Inflammatory macrophage treated with lipopolysaccharide for 1 hour (primary cell): ENCODE results near the gene SIRT2.

Source experiments
- DNase-seq, 2 donors: peaks; one replicate each; pipeline ENCODE4 v3.0.0-alpha.2; 2020 to 2022

The SIRT2 gene

GRCh38 chr19:38919837-38920601 is 20.6 kb upstream of the SIRT2 start:
- DNase-seq, result no peak

- DNase-seq, result no peak
Measured at GRCh38 chr19:38918526-38918925, 19.1 kb upstream of the SIRT2 start.

- peak in 1 of 2 donors; percentile 5 for DNase-seq
Measured at GRCh38 chr19:38917921-38918491, 18.6 kb upstream of the SIRT2 start.

- DNase-seq, result no peak
Measured at GRCh38 chr19:38917516-38917915, 18.1 kb upstream of the SIRT2 start.

- DNase-seq, result no peak
Measured at GRCh38 chr19:38915329-38916321, 16.2 kb upstream of the SIRT2 start.

- DNase-seq, result no peak
Measured at GRCh38 chr19:38913958-38914357, 14.5 kb upstream of the SIRT2 start.

- peak; percentile 63 to 85 for DNase-seq
Measured at GRCh38 chr19:38912600-38913514, 13.4 kb upstream of the SIRT2 start.

- no peak for DNase-seq
Measured at GRCh38 chr19:38911388-38912001, 12.1 kb upstream of the SIRT2 start.

- DNase-seq, result no peak
Measured at GRCh38 chr19:38910488-38910887, 11.1 kb upstream of the SIRT2 start.

GRCh38 chr19:38908911-38909310 is 9.5 kb upstream of the SIRT2 start:
- no peak for DNase-seq

- no peak for DNase-seq
Measured at GRCh38 chr19:38907670-38908069, 8.3 kb upstream of the SIRT2 start.

- no peak for DNase-seq
Measured at GRCh38 chr19:38907227-38907626, 7.8 kb upstream of the SIRT2 start.

- DNase-seq, result no peak
Measured at GRCh38 chr19:38905620-38906019, 6.2 kb upstream of the SIRT2 start.

GRCh38 chr19:38904581-38905539 is 5.4 kb upstream of the SIRT2 start:
- DNase-seq, result peak; percentile 76 to 82

- no peak for DNase-seq
Measured at GRCh38 chr19:38901683-38902082, 2.3 kb upstream of the SIRT2 start.

GRCh38 chr19:38900743-38901190 is 1.3 kb upstream of the SIRT2 start:
- DNase-seq, result peak; percentile 37

GRCh38 chr19:38900202-38900629 is 798 bp upstream of the SIRT2 start:
- peak; percentile 60 to 62 for DNase-seq

GRCh38 chr19:38898788-38899446 is 501 bp downstream of the SIRT2 start:
- peak in 1 of 2 donors; percentile 16 for DNase-seq

GRCh38 chr19:38894968-38895367 is 4.5 kb downstream of the SIRT2 start:
- DNase-seq, result no peak

- DNase-seq, result no peak
Measured at GRCh38 chr19:38893341-38893771, 6.1 kb downstream of the SIRT2 start.
